K562 (cell line): Measurements from ENCODE around the gene JMY. TPM values are rescaled to one million over a fixed set of nuclear protein-coding genes. Genes with fewer than 3 reads are reported as not detected.

Experiments
- ATAC-seq: fragments of 200-7000 bp; cut with Tn5 transposase; 3 replicates; pipeline ENCODE4 v1.9.1; 2020; ENCODE audit warnings: moderate library complexity
- BruUV-seq: library from RNA; stranded (reverse); fragments of 400-500 nt; replicated peaks from 2 replicates; lab custom pipeline; 2021; lab: Mats Ljungman, UMichigan
- CTCF ChIA-PET: fragments of 300-600 bp; formaldehyde crosslinking; extraction: SDS; loops from one replicate; lab custom pipeline; 2021; ENCODE audit warnings: low intra/inter-chr PET ratio; lab: Yijun Ruan, JAX
- POLR2A ChIA-PET: fragments of 300-600, 350-650 bp; sonication (Branson Sonifier 250); formaldehyde crosslinking; extraction: SDS; loops from one replicate; lab custom pipeline; 2021; ENCODE audit warnings: antibody characterized with exemption, inconsistent platforms; lab: Yijun Ruan, JAX
- DNase-seq, 4 experiments: peaks; one replicate each; pipeline versions ENCODE4 v3.0.0 to v3.0.0-alpha.2; 2011 to 2018; ENCODE audit warnings: low spot score in 3 of 4, mixed read lengths in 3 of 4; ENCODE audit errors: extremely low read depth in 1 of 4
- FAIRE-seq: peaks from 2 replicates; lab custom pipeline; 2011; peaks lifted over from hg19 to GRCh38; lab: Jason Lieb, UNC
- H2AFZ ChIP-seq: 2 replicates; pipeline ENCODE4 v1.6.0; 2011; ENCODE audit warnings: low read depth, low read length, control low read depth, inconsistent platforms
- H3K27ac ChIP-seq: fragments of 200-600 bp; 3 replicates; pipeline ENCODE4 v1.8.0; 2011; ENCODE audit warnings: low read depth, mild to moderate bottlenecking, control low read depth, inconsistent platforms, low read length, moderate library complexity, mixed read lengths; ENCODE audit errors: extremely low read depth
- H3K27me3 ChIP-seq, 2 experiments: fragments of 300-600 bp in 1 of 2; 2 replicates in 1 of 2; 3 replicates in 1 of 2; pipeline versions ENCODE4 v1.6.0 to v1.8.0; 2011; ENCODE audit warnings: inconsistent platforms in 2 of 2, low read length in 2 of 2, mild to moderate bottlenecking in 1 of 2, mixed read lengths in 1 of 2, moderate library complexity in 1 of 2; ENCODE audit not compliant: control insufficient read depth in 2 of 2, insufficient read depth in 2 of 2
- H3K36me3 ChIP-seq: fragments of 300-600 bp; 3 replicates; pipeline ENCODE4 v1.8.0; 2011; ENCODE audit warnings: mild to moderate bottlenecking, low read length, inconsistent platforms; ENCODE audit not compliant: control insufficient read depth, insufficient read depth
- H3K4me1 ChIP-seq, 2 experiments: fragments of 200-600 bp in 1 of 2; replicated peaks in 1 of 2; 2 replicates in 1 of 2; 3 replicates in 1 of 2; pipeline versions ENCODE4 v1.5.1 to v1.8.0; 2011; ENCODE audit warnings: inconsistent platforms in 2 of 2, low read length in 2 of 2, mild to moderate bottlenecking in 1 of 2, mixed read lengths in 1 of 2, moderate library complexity in 1 of 2; ENCODE audit not compliant: control insufficient read depth in 2 of 2, insufficient read depth in 2 of 2
- H3K4me2 ChIP-seq: 2 replicates; pipeline ENCODE4 v1.6.1; 2011; ENCODE audit warnings: low read length, control low read depth, inconsistent platforms, mixed read lengths; ENCODE audit not compliant: insufficient read depth
- H3K4me3 ChIP-seq: fragments of 200-600 bp; sonication (generic), shearing (Covaris generic); 2 replicates; pipeline ENCODE4 v1.5.1; 2016; ENCODE audit warnings: control low read depth, inconsistent platforms
- H3K79me2 ChIP-seq: fragments of 200-600 bp; 3 replicates; pipeline ENCODE4 v1.8.0; 2011; ENCODE audit warnings: low read length, inconsistent platforms; ENCODE audit not compliant: control insufficient read depth, insufficient read depth
- H3K9ac ChIP-seq, 2 experiments: 2 replicates each; pipeline versions ENCODE4 v1.6.0 to v1.6.1; 2011; ENCODE audit warnings: low read depth in 2 of 2, low read length in 2 of 2, control low read depth in 1 of 2, inconsistent platforms in 1 of 2, mild to moderate bottlenecking in 1 of 2, mixed read lengths in 1 of 2; ENCODE audit not compliant: insufficient read depth in 1 of 2
- H3K9me1 ChIP-seq: one replicate; pipeline ENCODE4 v1.6.0; 2011; ENCODE audit warnings: inconsistent platforms, mild to moderate bottlenecking, low read length, moderate library complexity; ENCODE audit not compliant: control insufficient read depth, insufficient read depth
- H3K9me3 ChIP-seq: replicated peaks from 2 replicates; pipeline ENCODE4 v1.5.1; 2011; ENCODE audit warnings: low read depth, low read length, inconsistent platforms; ENCODE audit not compliant: control insufficient read depth, insufficient read depth
- H4K20me1 ChIP-seq: replicated peaks from 2 replicates; pipeline ENCODE4 v1.6.1; 2011; ENCODE audit warnings: low read length, inconsistent platforms, mixed read lengths; ENCODE audit not compliant: control insufficient read depth, insufficient read depth
- CEBPG ChIP-seq, 3 experiments: fragments of 200-800 bp in 1 of 3; sonication (Bioruptor generic) in 1 of 3; sonication (generic) in 1 of 3; formaldehyde crosslinking in 1 of 3; IDR thresholded peaks in 2 of 3; conservative IDR thresholded peaks in 1 of 3; 2 replicates each; pipeline versions ENCODE4 v1.6.1 to v1.8.0; 2016 to 2022; ENCODE audit warnings: missing compliant biosample characterization in 2 of 3, missing genetic modification characterization in 2 of 3, mild to moderate bottlenecking in 1 of 3, missing genetic modification reagents in 1 of 3
- CHD4 ChIP-seq: fragments of 200-600 bp; sonication (generic); IDR thresholded peaks from 3 replicates; pipeline ENCODE4 v1.6.1; 2012; ENCODE audit warnings: low read depth, mild to moderate bottlenecking, mixed read lengths, low read length, inconsistent platforms; ENCODE audit not compliant: insufficient read depth, insufficient replicate concordance, poor library complexity, severe bottlenecking
- EWSR1 ChIP-seq: fragments of 450-650 bp; IDR thresholded peaks from 2 replicates; pipeline ENCODE4 v1.6.1; 2018; ENCODE audit warnings: borderline replicate concordance, mild to moderate bottlenecking, low read depth, moderate library complexity; ENCODE audit not compliant: partially characterized antibody
- KDM1A ChIP-seq, 2 experiments: fragments of 450-650 bp; IDR thresholded peaks; 2 replicates each; pipeline ENCODE4 v1.6.1; 2016; ENCODE audit warnings: mild to moderate bottlenecking in 2 of 2
- PHF21A ChIP-seq: fragments of 450-650 bp; IDR thresholded peaks from 2 replicates; pipeline ENCODE4 v1.6.1; 2017; ENCODE audit warnings: low read depth, borderline replicate concordance
- RAD21 ChIP-seq, 2 experiments: fragments of 250-450 bp in 1 of 2; fragments of 450-650 bp in 1 of 2; sonication (Bioruptor Pico) in 1 of 2; formaldehyde crosslinking in 1 of 2; IDR thresholded peaks in 1 of 2; conservative IDR thresholded peaks in 1 of 2; 2 replicates each; pipeline versions ENCODE4 v1.4.0 to v1.8.0; 2020 to 2022; ENCODE audit warnings: mild to moderate bottlenecking in 2 of 2, moderate library complexity in 1 of 2
- SUPT5H ChIP-seq: fragments of 450-650 bp; IDR thresholded peaks from 2 replicates; pipeline ENCODE4 v1.6.1; 2016
- YY1 ChIP-seq, 3 experiments: IDR thresholded peaks; 2 replicates each; pipeline ENCODE4 v1.6.1; 2011; ENCODE audit warnings: low read length in 2 of 3, mild to moderate bottlenecking in 2 of 3, moderate library complexity in 2 of 3, borderline replicate concordance in 1 of 3, control low read depth in 1 of 3, low read depth in 1 of 3; ENCODE audit not compliant: insufficient read depth in 3 of 3, insufficient replicate concordance in 2 of 3, control insufficient read depth in 1 of 3, insufficient read length in 1 of 3; ENCODE audit errors: extremely low read depth in 1 of 3
- ZBTB7A ChIP-seq: IDR thresholded peaks from 2 replicates; pipeline ENCODE4 v1.6.1; 2011; ENCODE audit warnings: low read depth, mild to moderate bottlenecking, low read length, moderate library complexity, borderline replicate concordance; ENCODE audit not compliant: control insufficient read depth
- ZNF12 ChIP-seq: sonication (generic); formaldehyde crosslinking; IDR thresholded peaks from 2 replicates; pipeline ENCODE4 v1.4.0; 2020; ENCODE audit warnings: mild to moderate bottlenecking, missing genetic modification reagents
- whole genome bisulfite sequencing: fragments of 100-300 bp; shearing (Covaris generic); methylation state at CpG from one replicate; pipeline ENCODE4 v1.1.6; 2016; ENCODE audit warnings: low coverage, mixed read lengths; ENCODE audit not compliant: insufficient coverage; ENCODE audit errors: missing lambda C conversion rate; 5-methylcytosine and 5-hydroxymethylcytosine counted together
- in situ Hi-C: fragments of 300-500 bp; cut with MboI; formaldehyde crosslinking; loops from 4 replicates; pipeline ENCODE4 v1.15.0; 2018; ENCODE audit warnings: inconsistent platforms, mixed read lengths
- intact Hi-C: fragments of 100-400 bp; cut with micrococcal nuclease; formaldehyde crosslinking; loops from 2 replicates; pipeline ENCODE4 v1.14.2; 2022
- polyA plus RNA-seq, 8 experiments: library from polyadenylated mRNA; depleted of rRNA in 4 of 8; stranded (reverse) in 5 of 8; unstranded in 3 of 8; fragments of >200 nt; fragmentation: Nextera tagmentation in 2 of 8; fragmentation: Illumina TruSeq in 1 of 8; extraction: Ambion mirVana in 2 of 8; extraction: Trizol in 1 of 8; gene quantifications; 2 replicates each; pipeline versions ENCODE4 v1.2.1 to v1.2.3, GENCODE V29; 2011 to 2014; ENCODE audit warnings: inconsistent platforms in 1 of 8, missing spikeins in 1 of 8
- total RNA-seq, 7 experiments: library from RNA; depleted of rRNA in 6 of 7; stranded (reverse); fragments of >200 nt in 6 of 7; fragmentation: Illumina TruSeq in 2 of 7; extraction: Trizol in 2 of 7; gene quantifications; 2 replicates each; pipeline versions ENCODE4 v1.2.1 to v1.2.3, GENCODE V29; 2011 to 2021; ENCODE audit warnings: low replicate concordance in 1 of 7
- TF ChIP-seq, protein P1 (sequence below), 3 experiments: IDR thresholded peaks in 2 of 3; conservative IDR thresholded peaks in 1 of 3; 2 replicates each; pipeline ENCODE4 v1.5.1; 2011 to 2012; ENCODE audit warnings: low read length in 3 of 3, mild to moderate bottlenecking in 3 of 3, control low read depth in 2 of 3, improper control_type of control experiment in 1 of 3, inconsistent platforms in 1 of 3, low read depth in 1 of 3, mixed read lengths in 1 of 3, moderate library complexity in 1 of 3; ENCODE audit not compliant: insufficient read depth in 2 of 3

The JMY gene
- total and polyA plus RNA-seq, 9 of the 15 experiments (the other 6 are each of a cell fraction or from before 2014, with no cell fraction given): 1.1 to 5.5 (median 3.7) TPM

DNA sequence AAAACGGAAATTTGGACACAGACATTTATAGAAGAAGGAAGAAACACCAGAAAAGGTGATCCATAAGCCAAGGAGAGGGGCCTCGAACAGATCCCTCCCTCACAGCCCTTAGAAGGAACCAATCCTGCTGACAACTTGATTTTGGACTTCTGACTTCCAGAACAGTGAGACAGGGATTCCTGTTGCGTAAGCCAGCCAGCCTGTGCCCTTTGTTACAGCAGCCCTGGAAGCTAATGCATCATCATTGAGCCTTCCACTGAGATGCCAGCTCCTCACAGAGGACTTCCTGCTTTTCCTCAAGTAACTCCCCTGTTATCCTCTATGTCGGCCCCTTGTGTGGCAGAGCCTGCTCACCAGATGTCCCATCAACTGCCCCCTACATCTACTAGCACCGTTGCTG, 94.1 kb downstream of the JMY start:
- CTCF ChIA-PET: no interaction called here
- no TSS peak for BruUV-seq

DNA sequence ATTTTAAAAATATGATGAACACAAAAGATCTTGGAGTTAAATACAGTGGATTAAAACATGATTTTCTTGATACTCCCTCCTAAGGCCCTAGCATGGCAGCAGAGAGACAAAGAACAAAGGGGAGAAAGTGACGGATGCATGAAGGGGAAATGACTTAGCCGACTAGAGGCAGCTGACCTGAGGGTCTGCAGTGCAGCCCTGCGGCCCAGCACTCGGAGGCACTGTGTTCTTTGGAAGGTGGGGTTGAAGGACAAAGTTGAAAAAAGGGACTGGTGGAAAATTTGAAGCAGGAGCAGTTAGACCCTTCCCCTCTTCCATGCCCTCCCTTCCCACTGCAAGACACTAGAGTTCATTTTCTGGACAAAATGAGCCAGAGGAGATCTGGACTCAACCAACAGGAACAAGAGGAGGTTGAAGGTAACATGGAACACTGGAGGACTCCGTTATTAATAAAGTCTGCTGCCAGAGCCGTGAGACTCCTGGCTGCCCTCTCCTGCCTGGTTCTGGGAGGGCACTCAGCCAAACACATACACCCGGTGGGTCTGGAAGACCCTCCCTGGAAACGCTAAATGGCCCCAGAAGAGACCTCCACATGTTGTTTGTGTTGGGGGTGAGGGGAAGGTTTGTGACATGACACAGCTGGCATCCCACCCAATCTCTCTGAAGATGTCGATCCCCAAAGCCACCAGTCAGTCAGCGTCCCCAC, 98.1 kb downstream of the JMY start:
- no peaks in the 10 kb centered on the region; a peak in 1 of 5 replicates for H3K4me1 ChIP-seq
- no peaks in the 10 kb centered on the region for H3K9me3 ChIP-seq
- 0 out of 2 replicates have a peak overlapping the region, but pooled peaks have one; percentile 14 for H2AFZ ChIP-seq
- no peak for DNase-seq
- POLR2A ChIA-PET: no interaction called here
- intact Hi-C loops (no loop called here), in situ Hi-C loops (no loop called here)
- CTCF ChIA-PET: no interaction called here
- H3K27ac ChIP-seq: no peak overlapping the region
- H3K9ac ChIP-seq: no peak overlapping the region; a peak in 1 of 4 replicates
- ATAC-seq: peak; percentile 82
- no TSS peak for BruUV-seq
- H3K4me3 ChIP-seq: no peak overlapping the region
- TF ChIP-seq EWSR1 (no peak), PHF21A (no peak), RAD21 (CRISPR knock-in tag; conservative IDR thresholded peaks at IDR 0.05 in 1 of 2, IDR thresholded peaks at IDR 0.05 in 1 of 2) (peak in 1 of 2 experiments; percentile 32; a peak in 2 of 4 replicates), CHD4 (no peak), KDM1A (IDR thresholded peaks at IDR 0.05) (no peak), ZBTB7A (peak; percentile 67; the same call in 1 of the 2 replicates)
- TF ChIP-seq, protein P1, sequence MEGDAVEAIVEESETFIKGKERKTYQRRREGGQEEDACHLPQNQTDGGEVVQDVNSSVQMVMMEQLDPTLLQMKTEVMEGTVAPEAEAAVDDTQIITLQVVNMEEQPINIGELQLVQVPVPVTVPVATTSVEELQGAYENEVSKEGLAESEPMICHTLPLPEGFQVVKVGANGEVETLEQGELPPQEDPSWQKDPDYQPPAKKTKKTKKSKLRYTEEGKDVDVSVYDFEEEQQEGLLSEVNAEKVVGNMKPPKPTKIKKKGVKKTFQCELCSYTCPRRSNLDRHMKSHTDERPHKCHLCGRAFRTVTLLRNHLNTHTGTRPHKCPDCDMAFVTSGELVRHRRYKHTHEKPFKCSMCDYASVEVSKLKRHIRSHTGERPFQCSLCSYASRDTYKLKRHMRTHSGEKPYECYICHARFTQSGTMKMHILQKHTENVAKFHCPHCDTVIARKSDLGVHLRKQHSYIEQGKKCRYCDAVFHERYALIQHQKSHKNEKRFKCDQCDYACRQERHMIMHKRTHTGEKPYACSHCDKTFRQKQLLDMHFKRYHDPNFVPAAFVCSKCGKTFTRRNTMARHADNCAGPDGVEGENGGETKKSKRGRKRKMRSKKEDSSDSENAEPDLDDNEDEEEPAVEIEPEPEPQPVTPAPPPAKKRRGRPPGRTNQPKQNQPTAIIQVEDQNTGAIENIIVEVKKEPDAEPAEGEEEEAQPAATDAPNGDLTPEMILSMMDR (IDR thresholded peaks at IDR 0.05 in 2 of 3, conservative IDR thresholded peaks at IDR 0.05 in 1 of 3; ENCODE audit: insufficient read depth in 2 of 3, low read depth in 1 of 3, low read length in 3 of 3): peak; percentile 24 to 39 (median 38); a peak in 3 of 6 replicates
- WGBS: 31% methylated on average over 9 of the region's 10 CpGs
- no peaks in the 10 kb centered on the region for H3K79me2 ChIP-seq
- no peak overlapping the region for H3K4me2 ChIP-seq
- FAIRE-seq: no peak
- no peaks in the 10 kb centered on the region for H3K9me1 ChIP-seq
- H3K27me3 ChIP-seq: peaks cover 3 to 4% of the 10 kb centered on the region in 2 experiments; a peak in 1 of 5 replicates
- H4K20me1 ChIP-seq: no peaks in the 10 kb centered on the region
- H3K36me3 ChIP-seq: no peaks in the 10 kb centered on the region

More for the DNA sequence above, 94.1 kb downstream of the JMY start:
- DNase-seq (no peak), FAIRE-seq (no peak), ATAC-seq (no peak)
- in situ Hi-C loops: no loop called here
- POLR2A ChIA-PET: interaction anchor here (1.8 kb wide), 1 partner anchor 13 kb away, joined by 5 read pairs; no protein-coding TSS in a partner anchor
- H3K4me1 ChIP-seq: no peaks in the 10 kb centered on the region; a peak in 1 of 5 replicates
- 13% methylated on average over 5 of the region's 5 CpGs for WGBS
- no peaks in the 10 kb centered on the region for H3K9me1 ChIP-seq
- H3K27ac ChIP-seq: no peak overlapping the region
- H2AFZ ChIP-seq: no peak overlapping the region
- H3K9me3 ChIP-seq: no peaks in the 10 kb centered on the region
- H3K9ac ChIP-seq: no peak overlapping the region
- H3K27me3 ChIP-seq: peaks cover 3 to 4% of the 10 kb centered on the region in 2 experiments; a peak in 1 of 5 replicates
- H3K79me2 ChIP-seq: no peaks in the 10 kb centered on the region
- no peak for TF ChIP-seq CEBPG (CRISPR knock-in tag; IDR thresholded peaks at IDR 0.05)
- 0 out of 4 replicates have a peak, but pooled peaks of 1 of the 2 experiments have one; percentile 47 for TF ChIP-seq CEBPG (tag; conservative IDR thresholded peaks at IDR 0.05 in 1 of 2, IDR thresholded peaks at IDR 0.05 in 1 of 2)
- no peak for TF ChIP-seq SUPT5H
- TF ChIP-seq YY1 (IDR thresholded peaks at IDR 0.05; ENCODE audit: borderline replicate concordance in 1 of 3, control insufficient read depth in 1 of 3, extremely low read depth in 1 of 3, insufficient read depth in 3 of 3, insufficient read length in 1 of 3, insufficient replicate concordance in 2 of 3, low read depth in 1 of 3, low read length in 2 of 3): no peak
- TF ChIP-seq ZNF12 (CRISPR knock-in tag): peak; percentile 92
- intact Hi-C loops: no loop called here
- H3K4me3 ChIP-seq: no peak overlapping the region
- H3K4me2 ChIP-seq: no peak overlapping the region
- no peaks in the 10 kb centered on the region for H4K20me1 ChIP-seq
- H3K36me3 ChIP-seq: no peaks in the 10 kb centered on the region
